GM19193 (cell line): Measurements from ENCODE around the gene GNG2.

ENCODE experiments used
- POLR2A ChIP-seq: IDR thresholded peaks from 4 replicates; pipeline ENCODE4 v1.6.1; 2011; ENCODE audit not compliant: insufficient read depth, insufficient read length; ENCODE audit errors: extremely low read depth

Gene GNG2

GRCh38 chr14:52011523-52011922 is 151.1 kb downstream of the GNG2 start:
- no peak for TF ChIP-seq POLR2A

- TF ChIP-seq POLR2A, result no peak
Observed at GRCh38 chr14:52012635-52013034, 152.2 kb downstream of the GNG2 start.

GRCh38 chr14:52013984-52014600 is 153.7 kb downstream of the GNG2 start:
- no peak for TF ChIP-seq POLR2A

- no peak for TF ChIP-seq POLR2A
Observed at GRCh38 chr14:52014601-52015267, 154.3 kb downstream of the GNG2 start.

- no peak for TF ChIP-seq POLR2A
Observed at GRCh38 chr14:52015411-52016030, 155.1 kb downstream of the GNG2 start.

GRCh38 chr14:52018252-52018651 is 157.8 kb downstream of the GNG2 start:
- no peak for TF ChIP-seq POLR2A

GRCh38 chr14:52018970-52019369 is 158.6 kb downstream of the GNG2 start:
- TF ChIP-seq POLR2A, result no peak
